NCI-H1105 treated with DMSO at 0.1 percent for 48 hours (cell line): ENCODE data around the gene NBR1.
"Not testable (repeated sequence)": the region's sequence is repeated elsewhere in the genome, so short reads cannot be mapped to it uniquely, and the experiment has no call there.

Experiments used
- DNase-seq: peaks from one replicate; lab custom pipeline; 2025; lab: John Stamatoyannopoulos, UW

The NBR1 gene

GRCh38 chr17:43159232-43159631 lies 11.8 kb upstream of the NBR1 start:
- not testable (repeated sequence) for DNase-seq

GRCh38 chr17:43159957-43160356 lies 11.1 kb upstream of the NBR1 start:
- not testable (repeated sequence) for DNase-seq

GRCh38 chr17:43165971-43166370 lies 5.0 kb upstream of the NBR1 start:
- DNase-seq: not testable (repeated sequence)

GRCh38 chr17:43169561-43170139 lies 1.4 kb upstream of the NBR1 start:
- DNase-seq: no peak

GRCh38 chr17:43170140-43170765 lies 761 bp upstream of the NBR1 start:
- DNase-seq: peak; percentile 96

- DNase-seq: peak; percentile 10
Measured at GRCh38 chr17:43171586-43172487, 823 bp downstream of the NBR1 start.

- DNase-seq: no peak
Measured at GRCh38 chr17:43175213-43176118, 4.5 kb downstream of the NBR1 start.

GRCh38 chr17:43176119-43176570 lies 5.1 kb downstream of the NBR1 start:
- DNase-seq: no peak

- no peak for DNase-seq
Measured at GRCh38 chr17:43183921-43184320, 12.9 kb downstream of the NBR1 start.

- not testable (repeated sequence) for DNase-seq
Measured at GRCh38 chr17:43186656-43187055, 15.6 kb downstream of the NBR1 start.

- DNase-seq: no peak
Measured at GRCh38 chr17:43193251-43193650, 22.2 kb downstream of the NBR1 start.

GRCh38 chr17:43199633-43200032 lies 28.6 kb downstream of the NBR1 start:
- DNase-seq: no peak

GRCh38 chr17:43200127-43200526 lies 29.1 kb downstream of the NBR1 start:
- no peak for DNase-seq

- not testable (repeated sequence) for DNase-seq
Measured at GRCh38 chr17:43203013-43203412, 32.0 kb downstream of the NBR1 start.

- DNase-seq: no peak
Measured at GRCh38 chr17:43210576-43210975, 39.6 kb downstream of the NBR1 start.

- no peak for DNase-seq
Measured at GRCh38 chr17:43211123-43211479, 40.1 kb downstream of the NBR1 start.

- DNase-seq: peak; percentile 60
Measured at GRCh38 chr17:43211480-43212402, 40.7 kb downstream of the NBR1 start, which contains the start of gene TMEM106A. TMEM106A (plus strand) TSS chr17:43211875; CDS start chr17:43213042, 1,167 bp downstream.

- no peak for DNase-seq
Measured at GRCh38 chr17:43212641-43213490, 41.9 kb downstream of the NBR1 start.

- no peak for DNase-seq
Measured at GRCh38 chr17:43213545-43213944, 42.5 kb downstream of the NBR1 start.

GRCh38 chr17:43215341-43215740 lies 44.3 kb downstream of the NBR1 start:
- no peak for DNase-seq
